ENCODE data around the gene SPAG16.

GRCh38 chr2:213627835-213628460, 343.7 kb downstream of the SPAG16 start:
- no peak for TF ChIP-seq BACH2 (CRISPR knock-in tag; IDR thresholded peaks at IDR 0.05; ENCODE audit: borderline replicate concordance)
- no peak for TF ChIP-seq OSR1 (CRISPR knock-in tag; IDR thresholded peaks at IDR 0.05)
- no peak for TF ChIP-seq RARB (CRISPR knock-in tag; IDR thresholded peaks at IDR 0.05)
- TF ChIP-seq ZNF70 (CRISPR knock-in tag; IDR thresholded peaks at IDR 0.05): no peak
- TF ChIP-seq ESRRG (CRISPR knock-in tag; IDR thresholded peaks at IDR 0.05): no peak
- TF ChIP-seq ZFP3 (CRISPR knock-in tag; IDR thresholded peaks at IDR 0.05): no peak
- TF ChIP-seq CSRNP3 (CRISPR knock-in tag; IDR thresholded peaks at IDR 0.05): no peak
- no peak for TF ChIP-seq TSHZ2 (CRISPR knock-in tag; IDR thresholded peaks at IDR 0.05)
- no peak for TF ChIP-seq SNAI2 (CRISPR knock-in tag; IDR thresholded peaks at IDR 0.05)
- no peak for TF ChIP-seq CREB5 (CRISPR knock-in tag; IDR thresholded peaks at IDR 0.05; ENCODE audit: low read depth)
- TF ChIP-seq ARNTL (CRISPR knock-in tag; IDR thresholded peaks at IDR 0.05; ENCODE audit: borderline replicate concordance, low read depth): no peak
- no peak for TF ChIP-seq GLIS3 (CRISPR knock-in tag; IDR thresholded peaks at IDR 0.05)
- no peak for TF ChIP-seq ZNF565 (CRISPR knock-in tag; conservative IDR thresholded peaks at IDR 0.05; ENCODE audit: low read depth)
- TF ChIP-seq PATZ1 (CRISPR knock-in tag; IDR thresholded peaks at IDR 0.05; ENCODE audit: borderline replicate concordance): no peak
